NCI-H774 (cell line): ENCODE data around the gene CRY2.

Experiments used
- DNase-seq: peaks from one replicate; lab custom pipeline; 2025; lab: John Stamatoyannopoulos, UW

The CRY2 gene

DNA sequence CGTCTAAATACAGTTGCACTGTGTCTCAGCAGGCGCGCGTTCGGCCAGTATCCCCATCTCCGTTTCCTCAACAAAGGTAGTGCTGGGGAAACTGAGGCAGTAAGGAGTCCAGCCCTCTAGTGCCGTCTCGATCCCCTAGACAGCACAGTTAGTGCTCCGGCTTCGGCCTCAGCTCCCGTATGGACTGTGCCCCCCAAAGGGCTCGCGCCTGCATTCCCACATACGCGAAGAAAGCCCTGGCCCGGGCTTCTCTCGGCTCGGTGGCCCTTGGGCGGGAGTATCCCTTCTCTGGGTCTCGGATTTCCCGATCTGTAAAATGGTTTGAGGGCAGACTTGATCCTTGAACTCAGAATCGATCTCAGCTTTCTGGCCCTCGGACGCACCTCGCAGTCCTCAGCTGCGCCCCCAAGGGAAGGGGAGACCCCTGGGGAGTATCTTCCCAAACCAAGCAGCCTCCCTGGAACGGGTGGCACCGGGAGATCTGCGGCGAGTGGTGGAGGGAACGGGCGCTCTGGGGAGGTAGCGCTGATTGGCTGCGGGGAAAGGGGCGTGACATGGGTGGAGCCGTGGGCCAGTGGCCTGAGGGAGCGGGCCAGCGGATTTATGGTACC, 71.2 kb downstream of the CRY2 start:
- DNase-seq = peak; percentile 83

DNA sequence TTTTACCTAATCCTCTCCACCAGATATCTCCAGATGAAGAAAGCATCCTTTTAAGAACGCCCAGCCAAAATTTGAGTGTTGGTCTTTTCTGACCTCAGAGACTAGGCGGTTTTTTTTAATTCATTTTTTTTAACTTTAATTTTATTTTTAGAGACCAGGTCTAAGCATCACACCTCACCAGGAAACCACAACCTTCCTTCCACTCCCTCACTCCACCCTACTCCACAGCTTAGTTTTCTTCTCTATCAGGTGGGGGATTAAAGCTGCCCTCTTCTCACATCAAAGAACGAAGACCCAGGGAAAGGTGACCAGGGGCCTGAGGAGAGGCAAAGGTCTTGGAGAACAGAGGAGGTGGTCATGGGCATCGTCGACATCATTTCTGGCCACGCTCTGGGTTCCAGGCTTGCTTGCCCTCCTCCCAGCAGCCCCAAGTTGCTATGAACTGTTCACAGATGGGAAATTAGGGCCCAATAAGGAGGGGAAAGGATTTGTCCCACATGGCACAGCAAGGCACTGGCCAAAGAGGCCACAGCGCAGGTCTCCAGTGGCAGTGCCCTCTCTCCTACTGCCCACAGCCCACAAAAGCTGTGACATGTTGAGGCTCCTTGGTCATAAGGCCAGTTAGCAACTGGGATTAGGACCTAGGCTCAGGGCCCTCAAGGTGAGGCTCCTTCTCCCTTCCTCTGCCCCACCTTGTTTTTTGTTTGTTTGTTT, 71.8 kb downstream of the CRY2 start:
- no peak for DNase-seq

DNA sequence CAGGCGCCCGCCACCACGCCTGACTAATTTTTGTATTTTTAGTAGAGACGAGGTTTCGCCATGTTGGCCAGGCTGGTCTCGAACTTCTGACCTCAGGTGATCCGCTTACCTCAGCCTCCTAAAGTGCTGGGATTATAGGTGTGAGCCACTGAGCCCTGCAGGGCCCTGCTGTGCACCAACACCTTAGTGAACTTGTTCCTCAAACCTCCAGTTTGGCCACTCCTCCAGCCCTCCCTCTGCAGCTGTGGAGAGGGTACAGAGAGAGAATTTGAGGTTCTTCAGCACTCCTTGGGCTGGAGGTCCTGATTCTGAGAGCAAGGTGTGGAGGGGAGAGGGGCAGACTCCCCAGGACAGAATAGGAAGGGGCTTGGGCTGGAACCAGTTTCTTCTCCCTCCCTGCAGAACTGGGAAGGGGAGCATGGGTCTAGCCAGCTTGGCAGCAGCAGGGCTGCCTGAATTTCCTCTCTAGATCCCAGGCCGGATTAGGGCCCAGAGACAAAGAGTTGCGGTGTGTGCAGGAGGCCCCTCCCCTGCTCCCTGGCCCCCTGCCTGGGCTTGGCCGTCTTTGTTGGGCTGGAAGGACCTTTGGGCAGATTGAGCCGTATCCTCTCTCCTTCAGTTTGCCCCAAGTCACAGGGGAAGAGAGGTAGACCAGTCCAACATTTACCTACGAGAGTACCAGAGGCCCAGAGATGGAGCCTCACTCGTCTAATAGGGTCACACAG, 72.7 kb downstream of the CRY2 start:
- no peak for DNase-seq

DNA sequence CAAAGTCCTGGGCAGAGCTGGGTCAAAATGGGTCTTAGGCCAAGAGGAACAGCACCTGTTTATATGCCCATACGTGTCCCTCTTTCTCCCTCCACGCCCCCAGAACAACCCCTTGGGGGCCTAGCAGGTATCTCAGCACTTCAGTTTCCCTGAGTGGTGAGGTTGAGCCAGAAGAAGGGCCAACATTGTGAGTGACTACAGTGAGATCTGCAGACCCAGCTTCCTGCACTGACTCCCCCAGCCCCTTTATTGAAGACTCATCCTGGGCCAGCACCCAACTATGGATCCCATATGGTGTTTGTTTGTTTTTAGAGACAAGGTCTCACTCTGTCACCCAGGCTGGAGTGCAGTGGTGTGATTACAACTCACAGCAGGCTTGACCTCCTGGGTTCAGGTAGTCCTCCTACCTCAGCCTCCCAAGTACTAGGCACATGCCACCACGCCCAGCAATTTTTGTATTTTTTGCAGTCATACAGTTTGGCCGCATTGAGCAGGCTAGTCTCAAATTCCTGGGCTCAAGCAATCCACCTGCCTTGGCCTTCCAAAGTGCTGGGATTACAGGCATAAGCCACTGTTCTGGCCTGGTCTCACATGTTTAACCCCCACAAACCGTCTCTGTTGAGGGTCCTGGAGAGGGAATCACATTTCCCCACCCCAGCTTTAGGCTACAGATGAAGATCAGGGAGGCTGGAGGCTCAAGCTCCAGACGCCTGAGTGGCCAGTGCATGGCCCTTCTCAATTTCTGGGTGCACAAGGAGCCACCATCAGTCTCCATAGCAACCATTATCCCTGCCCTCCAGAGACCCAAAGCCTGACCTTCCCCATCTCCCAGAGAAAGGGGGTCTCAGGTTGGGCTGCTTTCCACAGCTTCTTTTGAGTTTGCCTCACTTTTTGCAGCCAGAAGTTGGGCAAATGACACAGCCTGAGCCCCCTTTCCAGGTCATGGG, 73.5 kb downstream of the CRY2 start:
- DNase-seq = no peak

DNA sequence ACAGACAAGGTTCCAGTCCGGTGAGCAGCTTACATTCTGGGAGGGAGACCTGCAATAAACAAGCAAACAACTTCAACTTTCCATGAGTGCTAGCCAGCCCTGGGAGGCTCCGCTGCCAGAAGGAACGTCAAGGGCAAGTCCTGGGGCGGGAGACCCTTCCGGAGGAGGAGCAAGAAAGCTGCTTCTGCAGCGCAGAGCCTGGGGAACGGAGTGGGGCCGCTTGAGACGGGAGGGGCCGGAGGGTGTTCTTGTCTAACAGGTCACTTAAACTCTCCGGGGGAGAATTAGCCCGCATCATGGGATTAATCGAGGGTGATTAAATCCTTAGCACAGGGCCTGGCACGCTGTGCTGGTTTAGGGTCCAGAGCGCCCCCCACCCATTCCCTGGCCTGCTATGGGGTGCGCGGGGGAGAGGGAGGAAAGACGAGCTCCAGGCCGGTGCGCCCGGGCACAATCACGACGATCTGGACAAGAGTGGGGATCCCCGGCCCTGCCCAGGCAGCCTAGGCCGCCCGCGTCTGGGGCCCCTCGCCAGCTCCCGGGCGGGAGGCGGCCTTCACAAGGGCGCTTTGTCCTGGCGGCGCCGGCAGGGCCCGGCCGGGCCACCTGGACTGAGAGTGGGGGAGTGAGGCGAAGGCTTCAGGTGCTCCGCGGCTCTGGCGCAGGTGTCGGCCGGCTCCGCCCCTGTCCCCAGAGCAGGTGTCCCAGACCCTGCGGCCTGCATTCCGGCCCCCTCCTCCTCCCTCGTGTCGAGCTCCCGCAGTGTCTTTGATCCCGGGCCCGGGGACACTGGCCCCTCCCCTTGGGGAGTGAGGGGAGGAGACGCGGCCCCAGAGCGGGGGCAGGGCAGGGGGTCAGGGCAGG, 74.5 kb downstream of the CRY2 start:
- DNase-seq = peak; percentile 93

DNA sequence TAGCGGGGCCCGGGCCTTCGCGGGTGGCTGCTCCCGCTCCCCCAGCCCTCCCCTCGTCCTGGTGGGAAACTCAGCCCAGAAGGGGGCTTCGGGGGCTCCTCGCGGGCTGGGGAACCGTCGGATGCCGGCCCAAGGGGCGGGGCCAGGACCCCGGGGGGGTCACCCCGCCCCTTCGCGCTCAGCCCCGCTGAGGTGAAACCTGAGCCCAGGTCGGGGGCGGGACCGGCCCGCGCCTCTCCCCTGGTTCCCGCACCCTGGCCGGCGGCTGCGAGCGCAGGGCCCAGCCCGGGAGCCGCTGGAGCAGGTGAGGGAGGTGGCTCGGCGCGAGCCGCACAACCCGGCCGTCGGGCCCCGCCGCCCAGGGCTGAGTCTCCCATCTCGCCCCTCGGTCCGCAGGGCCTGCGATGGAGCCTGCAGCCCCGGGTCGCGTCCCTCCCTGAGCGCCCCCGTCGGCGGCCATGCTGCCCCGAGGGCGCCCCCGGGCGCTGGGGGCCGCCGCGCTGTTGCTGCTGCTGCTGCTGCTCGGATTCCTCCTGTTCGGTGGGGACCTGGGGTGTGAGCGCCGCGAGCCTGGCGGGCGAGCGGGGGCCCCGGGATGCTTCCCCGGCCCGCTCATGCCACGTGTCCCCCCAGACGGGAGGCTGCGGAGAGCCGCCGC, 75.3 kb downstream of the CRY2 start, which contains the start of gene LARGE2:
TSS of gene LARGE2 (plus strand) at position 232 of the 658 bp plus-strand sequence. CDS start at position 459, 227 bp downstream.
- peak; percentile 82 for DNase-seq

DNA sequence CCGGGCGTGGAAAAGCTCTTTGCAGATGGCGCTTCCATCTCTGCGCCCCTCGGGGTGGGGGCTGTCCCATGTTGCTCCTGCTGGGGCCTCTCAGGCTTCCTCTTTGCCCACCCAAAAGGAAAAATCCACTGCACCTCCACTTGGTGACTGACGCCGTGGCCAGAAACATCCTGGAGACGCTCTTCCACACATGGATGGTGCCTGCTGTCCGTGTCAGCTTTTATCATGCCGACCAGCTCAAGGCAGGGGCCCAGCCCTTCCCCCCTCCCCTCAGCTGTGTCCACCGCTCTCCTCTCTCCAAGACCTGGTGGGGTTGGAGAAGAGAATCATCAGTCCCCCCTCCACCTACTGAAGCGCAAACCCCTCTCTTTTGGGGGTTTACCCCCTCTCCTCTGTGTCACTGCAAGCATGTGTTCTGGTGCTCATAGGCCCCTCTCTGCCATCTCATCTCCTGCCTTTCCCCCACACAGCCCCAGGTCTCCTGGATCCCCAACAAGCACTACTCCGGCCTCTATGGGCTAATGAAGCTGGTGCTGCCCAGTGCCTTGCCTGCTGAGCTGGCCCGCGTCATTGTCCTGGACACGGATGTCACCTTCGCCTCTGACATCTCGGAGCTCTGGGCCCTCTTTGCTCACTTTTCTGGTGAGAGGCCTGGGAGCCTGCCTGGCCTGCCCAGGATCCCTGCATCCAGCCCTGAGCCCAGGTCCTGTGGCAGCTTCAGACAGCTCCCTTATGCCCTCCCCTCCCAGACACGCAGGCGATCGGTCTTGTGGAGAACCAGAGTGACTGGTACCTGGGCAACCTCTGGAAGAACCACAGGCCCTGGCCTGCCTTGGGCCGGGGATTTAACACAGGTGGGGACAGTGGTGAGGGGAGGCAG, 77.0 kb downstream of the CRY2 start:
- no peak for DNase-seq

DNA sequence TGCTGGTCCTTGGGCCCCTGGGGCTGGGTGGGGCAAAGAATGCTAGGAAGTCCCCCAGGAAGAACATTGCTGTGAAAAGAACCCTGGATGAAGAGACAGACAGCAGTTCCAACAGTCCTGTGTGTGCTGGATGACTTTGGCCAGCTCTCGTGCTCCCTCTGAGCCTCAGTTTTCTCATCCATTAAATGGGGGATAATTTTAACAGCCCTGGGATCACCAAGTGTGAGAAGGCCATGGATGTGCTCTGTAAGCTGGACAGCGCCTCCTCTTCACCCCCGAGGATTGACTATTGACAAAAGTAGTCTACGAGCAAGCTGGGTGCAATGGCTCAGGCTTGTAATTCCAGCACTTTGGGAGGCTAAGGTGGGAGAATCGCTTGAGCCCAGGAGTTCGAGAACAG, 77.7 kb downstream of the CRY2 start:
- no peak for DNase-seq

DNA sequence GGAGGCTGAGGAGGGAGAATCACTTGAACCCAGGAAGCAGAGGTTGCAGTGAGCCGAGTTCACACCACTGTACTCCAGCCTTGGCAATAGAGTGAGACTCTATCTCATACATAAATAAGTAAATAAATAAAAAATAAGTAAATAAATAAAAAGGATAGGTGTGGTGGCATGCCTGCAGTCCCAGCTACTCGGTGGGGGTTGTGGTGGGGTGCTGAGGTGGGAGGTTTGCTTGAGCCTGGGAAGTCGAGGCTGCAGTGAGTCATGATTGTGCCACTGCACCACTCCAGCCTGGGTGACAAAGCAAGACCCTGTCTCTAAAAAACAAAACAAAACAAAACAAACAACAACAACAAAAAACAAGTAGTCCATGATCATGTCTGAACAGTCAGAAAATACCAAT, 78.3 kb downstream of the CRY2 start:
- DNase-seq = no peak

DNA sequence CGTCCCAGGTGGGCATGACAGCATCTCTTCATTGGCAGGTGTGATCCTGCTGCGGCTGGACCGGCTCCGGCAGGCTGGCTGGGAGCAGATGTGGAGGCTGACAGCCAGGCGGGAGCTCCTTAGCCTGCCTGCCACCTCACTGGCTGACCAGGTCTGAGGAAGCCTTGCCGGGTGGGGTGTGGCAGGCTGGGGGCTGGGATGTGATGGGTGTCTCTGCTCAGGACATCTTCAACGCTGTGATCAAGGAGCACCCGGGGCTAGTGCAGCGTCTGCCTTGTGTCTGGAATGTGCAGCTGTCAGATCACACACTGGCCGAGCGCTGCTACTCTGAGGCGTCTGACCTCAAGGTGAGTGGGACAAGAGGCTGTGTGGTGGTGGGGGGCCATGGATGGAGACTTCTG, 78.7 kb downstream of the CRY2 start:
- no peak for DNase-seq

DNA sequence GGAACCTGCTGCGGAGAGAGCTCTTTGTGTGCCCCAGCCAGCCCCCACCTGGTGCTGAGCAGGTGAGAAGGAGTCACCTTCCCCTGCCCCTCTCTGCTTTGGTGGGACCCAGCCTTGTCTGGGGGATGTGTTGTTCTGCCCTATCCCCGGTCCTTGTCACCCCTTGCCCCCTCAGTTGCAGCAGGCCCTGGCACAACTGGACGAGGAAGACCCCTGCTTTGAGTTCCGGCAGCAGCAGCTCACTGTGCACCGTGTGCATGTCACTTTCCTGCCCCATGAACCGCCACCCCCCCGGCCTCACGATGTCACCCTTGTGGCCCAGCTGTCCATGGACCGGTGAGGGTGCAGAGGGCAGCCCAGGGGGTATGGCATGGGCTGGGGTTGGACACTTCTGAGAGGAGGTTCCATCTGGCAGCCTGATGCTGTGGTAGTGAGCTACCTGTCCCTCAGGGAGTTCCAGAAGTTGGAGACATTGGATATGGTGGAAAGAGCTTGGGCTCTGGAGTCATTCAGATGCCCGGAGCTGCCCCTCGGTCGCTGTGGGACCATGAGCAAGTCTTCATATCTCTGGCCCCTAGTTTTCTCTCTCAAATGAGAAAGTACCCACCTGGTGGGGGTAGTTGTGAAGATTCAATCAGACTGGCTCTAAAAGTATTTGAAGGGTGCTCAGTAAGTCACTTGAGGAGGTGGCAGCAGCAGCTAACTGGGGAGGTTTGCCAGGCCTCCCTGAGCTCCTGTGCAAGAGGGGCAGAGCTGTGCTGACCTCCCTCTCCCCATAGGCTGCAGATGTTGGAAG, 79.5 kb downstream of the CRY2 start:
- no peak for DNase-seq

DNA sequence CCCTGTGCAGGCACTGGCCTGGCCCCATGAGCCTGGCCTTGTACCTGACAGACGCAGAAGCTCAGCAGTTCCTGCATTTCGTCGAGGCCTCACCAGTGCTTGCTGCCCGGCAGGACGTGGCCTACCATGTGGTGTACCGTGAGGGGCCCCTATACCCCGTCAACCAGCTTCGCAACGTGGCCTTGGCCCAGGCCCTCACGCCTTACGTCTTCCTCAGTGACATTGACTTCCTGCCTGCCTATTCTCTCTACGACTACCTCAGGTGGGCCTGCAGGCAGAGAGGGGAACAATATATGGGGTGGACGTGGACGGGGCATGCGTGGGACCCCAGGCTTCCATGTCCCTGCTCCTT, 80.0 kb downstream of the CRY2 start:
- DNase-seq = no peak

DNA sequence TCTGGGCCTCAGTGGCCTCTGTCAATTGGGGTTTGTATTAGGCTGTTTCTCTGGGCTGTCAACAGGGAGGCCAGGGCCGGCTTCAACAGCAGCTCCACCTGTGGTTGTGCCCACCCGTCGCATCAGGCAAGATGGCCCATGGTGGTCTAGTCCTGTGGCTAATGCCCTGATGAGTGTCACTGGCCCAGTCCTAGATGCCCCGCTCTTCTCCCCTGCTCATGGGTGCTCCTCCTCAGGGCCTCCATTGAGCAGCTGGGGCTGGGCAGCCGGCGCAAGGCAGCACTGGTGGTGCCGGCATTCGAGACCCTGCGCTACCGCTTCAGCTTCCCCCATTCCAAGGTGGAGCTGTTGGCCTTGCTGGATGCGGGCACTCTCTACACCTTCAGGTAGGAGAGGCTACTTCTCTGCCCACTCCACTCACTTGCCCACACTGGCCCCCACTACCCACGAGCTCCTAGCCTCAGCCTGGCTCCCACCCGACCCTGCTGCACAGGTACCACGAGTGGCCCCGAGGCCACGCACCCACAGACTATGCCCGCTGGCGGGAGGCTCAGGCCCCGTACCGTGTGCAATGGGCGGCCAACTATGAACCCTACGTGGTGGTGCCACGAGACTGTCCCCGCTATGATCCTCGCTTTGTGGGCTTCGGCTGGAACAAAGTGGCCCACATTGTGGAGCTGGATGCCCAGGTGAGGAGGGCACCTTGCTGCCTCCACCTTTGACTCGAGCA, 80.6 kb downstream of the CRY2 start:
- no peak for DNase-seq

DNA sequence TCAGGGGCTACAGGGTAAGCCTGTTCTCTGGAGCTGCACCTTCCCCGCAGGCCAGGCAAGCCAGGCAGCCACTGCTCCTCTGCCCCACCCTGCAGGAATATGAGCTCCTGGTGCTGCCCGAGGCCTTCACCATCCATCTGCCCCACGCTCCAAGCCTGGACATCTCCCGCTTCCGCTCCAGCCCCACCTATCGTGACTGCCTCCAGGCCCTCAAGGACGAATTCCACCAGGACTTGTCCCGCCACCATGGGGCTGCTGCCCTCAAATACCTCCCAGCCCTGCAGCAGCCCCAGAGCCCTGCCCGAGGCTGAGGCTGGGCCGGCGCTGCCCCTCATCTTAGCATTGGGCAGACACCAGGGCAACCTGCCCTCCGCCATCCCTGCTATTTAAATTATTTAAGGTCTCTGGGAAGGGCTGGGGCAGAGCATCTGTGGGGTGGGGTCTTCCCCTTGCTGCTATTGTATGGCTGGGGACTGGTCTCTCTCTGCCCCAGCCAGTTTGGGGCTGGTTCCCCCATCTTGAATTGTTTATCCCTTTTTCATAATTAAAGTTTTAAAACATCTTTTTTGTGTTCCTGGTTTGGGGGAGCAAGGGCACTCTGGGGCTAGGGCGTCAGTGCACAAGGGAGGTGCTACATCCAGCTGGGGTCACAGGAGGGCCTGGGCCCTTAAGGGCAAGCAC, 81.4 kb downstream of the CRY2 start:
- DNase-seq = no peak

DNA sequence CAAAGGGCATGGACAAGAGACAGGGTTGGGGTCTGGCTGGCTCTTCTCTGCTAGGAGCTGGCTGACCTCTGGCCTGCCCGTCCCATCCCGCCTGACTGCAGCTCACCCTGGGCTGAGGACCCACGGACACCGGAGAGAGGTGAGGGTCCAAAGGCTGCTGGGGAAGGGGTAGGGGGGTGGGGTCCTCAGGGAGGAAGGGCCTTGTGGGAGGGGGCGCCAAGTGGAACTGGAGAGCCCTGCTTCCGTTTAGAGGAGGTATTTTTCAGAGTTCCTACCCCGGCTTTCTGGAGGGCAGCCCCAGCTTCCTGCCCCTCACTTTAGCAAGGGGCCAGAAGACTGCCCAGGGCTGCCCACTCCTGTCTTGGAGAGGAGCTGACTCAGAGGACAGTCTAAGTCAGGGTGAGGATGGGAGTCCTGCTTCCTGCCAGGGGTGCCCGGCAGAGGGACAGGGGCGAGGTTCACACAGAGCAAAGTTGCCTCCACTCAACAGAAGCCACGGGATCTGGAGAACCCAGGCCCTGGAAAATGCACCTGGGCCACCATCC, 82.3 kb downstream of the CRY2 start:
- no peak for DNase-seq

DNA sequence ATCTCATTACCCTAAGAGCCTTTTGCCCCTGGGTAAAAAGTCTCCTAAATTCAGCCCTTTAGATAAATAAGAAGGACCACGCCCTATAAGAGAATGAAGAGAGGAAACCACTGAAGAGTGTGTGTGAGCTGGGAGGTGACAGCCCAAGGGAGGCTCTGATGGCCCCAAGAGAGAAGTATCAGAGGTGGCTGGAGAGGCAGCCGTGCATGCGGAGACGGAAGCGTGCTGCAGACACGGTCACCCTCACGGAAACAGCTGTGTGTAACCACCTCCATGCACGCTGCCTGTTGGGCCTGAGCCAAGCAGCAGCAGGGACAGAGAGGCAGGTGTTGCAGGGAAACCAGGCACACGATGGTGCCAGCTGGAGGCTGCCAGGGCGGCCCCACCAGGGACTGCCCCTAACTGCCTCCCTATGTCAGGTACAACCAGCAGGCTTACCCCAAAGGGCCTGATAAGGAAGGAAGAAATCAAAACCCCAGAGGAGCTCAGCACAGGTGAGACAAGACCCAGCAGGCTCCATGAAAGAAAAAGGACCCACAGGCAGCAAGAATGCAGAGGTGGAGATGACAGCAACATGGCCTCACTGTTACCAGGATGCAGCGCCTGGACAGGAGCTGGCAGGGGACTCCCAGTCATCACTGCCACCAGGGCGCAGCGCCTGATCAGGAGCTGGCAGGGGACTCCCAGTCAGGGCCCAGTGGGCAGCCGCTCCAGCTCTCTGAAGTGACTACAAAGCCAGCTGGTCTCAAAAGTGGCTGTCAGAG, 82.9 kb downstream of the CRY2 start:
- peak; percentile 94 for DNase-seq
